Gastrocnemius medialis (tissue), 4 donors: ENCODE results near the gene DGKH.

Experiments
- POLR2A ChIP-seq, 2 donors: fragments of 450-650 bp; IDR thresholded peaks; one replicate each; pipeline ENCODE4 v1.6.1; 2017; ENCODE audit warnings: antibody characterized with exemption in 2 of 2, mild to moderate bottlenecking in 2 of 2, moderate library complexity in 2 of 2
- TF ChIP-seq, protein P1 (sequence below), 5 experiments: fragments of 450-650 bp in 3 of 5; fragments of 200-600 bp in 2 of 5; sonication (generic) in 2 of 5; IDR thresholded peaks in 4 of 5; conservative IDR thresholded peaks in 1 of 5; 1 replicate in 4 of 5; 2 replicates in 1 of 5; pipeline ENCODE4 v1.5.1; 2016 to 2019; ENCODE audit warnings: antibody characterized with exemption in 5 of 5, mild to moderate bottlenecking in 3 of 5, moderate library complexity in 3 of 5

DNA sequence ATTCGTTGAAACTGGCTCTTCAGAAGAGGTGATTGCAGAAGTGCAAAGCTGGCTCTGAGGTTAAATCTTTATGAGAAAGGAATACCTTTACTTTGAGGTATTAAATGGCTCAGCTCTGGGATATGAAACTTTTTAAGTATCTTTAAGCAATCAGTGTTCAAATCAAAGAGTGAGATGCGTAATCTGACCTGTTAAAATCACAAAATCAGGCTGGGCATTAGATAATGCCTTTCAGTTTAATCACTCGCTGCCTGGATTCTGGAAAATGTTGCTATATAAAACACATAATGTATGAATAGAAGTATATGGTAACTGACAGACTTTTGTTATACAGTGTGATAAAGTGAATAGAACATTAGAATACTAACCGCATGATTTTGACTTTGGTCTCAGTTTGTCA is 2.0 kb upstream of the DGKH start:
- TF ChIP-seq, protein P1, sequence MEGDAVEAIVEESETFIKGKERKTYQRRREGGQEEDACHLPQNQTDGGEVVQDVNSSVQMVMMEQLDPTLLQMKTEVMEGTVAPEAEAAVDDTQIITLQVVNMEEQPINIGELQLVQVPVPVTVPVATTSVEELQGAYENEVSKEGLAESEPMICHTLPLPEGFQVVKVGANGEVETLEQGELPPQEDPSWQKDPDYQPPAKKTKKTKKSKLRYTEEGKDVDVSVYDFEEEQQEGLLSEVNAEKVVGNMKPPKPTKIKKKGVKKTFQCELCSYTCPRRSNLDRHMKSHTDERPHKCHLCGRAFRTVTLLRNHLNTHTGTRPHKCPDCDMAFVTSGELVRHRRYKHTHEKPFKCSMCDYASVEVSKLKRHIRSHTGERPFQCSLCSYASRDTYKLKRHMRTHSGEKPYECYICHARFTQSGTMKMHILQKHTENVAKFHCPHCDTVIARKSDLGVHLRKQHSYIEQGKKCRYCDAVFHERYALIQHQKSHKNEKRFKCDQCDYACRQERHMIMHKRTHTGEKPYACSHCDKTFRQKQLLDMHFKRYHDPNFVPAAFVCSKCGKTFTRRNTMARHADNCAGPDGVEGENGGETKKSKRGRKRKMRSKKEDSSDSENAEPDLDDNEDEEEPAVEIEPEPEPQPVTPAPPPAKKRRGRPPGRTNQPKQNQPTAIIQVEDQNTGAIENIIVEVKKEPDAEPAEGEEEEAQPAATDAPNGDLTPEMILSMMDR (IDR thresholded peaks at IDR 0.05 in 4 of 5, conservative IDR thresholded peaks at IDR 0.05 in 1 of 5): no peak
- TF ChIP-seq POLR2A (IDR thresholded peaks at IDR 0.05): no peak
